MM.1S (cell line): Measurements from ENCODE around the gene RLBP1.

Experiments
- DNase-seq: peaks from one replicate; pipeline ENCODE4 v3.0.0-alpha.2; 2015
- H2AFZ ChIP-seq: fragments of 300-600 bp; sonication (generic); 2 replicates; pipeline ENCODE4 v1.6.0; 2016; ENCODE audit warnings: antibody characterized with exemption, low read length
- H3F3A ChIP-seq: fragments of 300-600 bp; sonication (generic); 2 replicates; pipeline ENCODE4 v1.6.1; 2016; ENCODE audit warnings: mild to moderate bottlenecking, antibody characterized with exemption, low read length, moderate library complexity, mixed read lengths; ENCODE audit not compliant: insufficient read depth
- H3K27ac ChIP-seq: fragments of 300-600 bp; sonication (generic); 2 replicates; pipeline ENCODE4 v1.5.1; 2016; ENCODE audit warnings: mild to moderate bottlenecking, low read length
- H3K27me3 ChIP-seq: fragments of 300-600 bp; sonication (generic); replicated peaks from 2 replicates; pipeline ENCODE4 v1.6.0; 2016; ENCODE audit warnings: low read length; ENCODE audit not compliant: insufficient read depth
- H3K36me3 ChIP-seq: fragments of 300-600 bp; sonication (generic); replicated peaks from 2 replicates; pipeline ENCODE4 v1.6.1; 2016; ENCODE audit warnings: mild to moderate bottlenecking, low read length, mixed read lengths; ENCODE audit not compliant: insufficient read depth
- H3K4me1 ChIP-seq: fragments of 300-600 bp; sonication (generic); 2 replicates; pipeline ENCODE4 v1.6.1; 2016; ENCODE audit warnings: low read length, mixed read lengths
- H3K4me2 ChIP-seq: fragments of 300-600 bp; sonication (generic); 2 replicates; pipeline ENCODE4 v1.6.0; 2016; ENCODE audit warnings: low read depth, low read length
- H3K4me3 ChIP-seq: fragments of 300-600 bp; sonication (generic); 2 replicates; pipeline ENCODE4 v1.5.1; 2016; ENCODE audit warnings: low read length, mixed read lengths
- H3K79me2 ChIP-seq: fragments of 300-600 bp; sonication (generic); 2 replicates; pipeline ENCODE4 v1.6.1; 2016; ENCODE audit warnings: mixed run types, low read length, mixed read lengths
- H3K9ac ChIP-seq: fragments of 300-600 bp; sonication (generic); 2 replicates; pipeline ENCODE4 v1.6.1; 2016; ENCODE audit warnings: low read length, mixed read lengths
- H3K9me2 ChIP-seq: fragments of 300-600 bp; sonication (generic); replicated peaks from 2 replicates; pipeline ENCODE4 v1.6.1; 2016; ENCODE audit warnings: mild to moderate bottlenecking, low read length, mixed read lengths; ENCODE audit not compliant: insufficient read depth
- H3K9me3 ChIP-seq: fragments of 300-600 bp; sonication (generic); replicated peaks from 2 replicates; pipeline ENCODE4 v1.6.1; 2016; ENCODE audit warnings: mild to moderate bottlenecking, low read length, mixed read lengths; ENCODE audit not compliant: insufficient read depth
- H4K20me1 ChIP-seq: fragments of 300-600 bp; sonication (generic); 2 replicates; pipeline ENCODE4 v1.6.1; 2016; ENCODE audit warnings: mild to moderate bottlenecking, low read length, moderate library complexity, mixed read lengths; ENCODE audit not compliant: insufficient read depth
- CTCF ChIP-seq: fragments of 300-600 bp; sonication (generic); IDR thresholded peaks from 2 replicates; pipeline ENCODE4 v1.5.1; 2016; ENCODE audit warnings: antibody characterized with exemption, low read length, mixed read lengths
- EZH2 ChIP-seq: fragments of 300-600 bp; sonication (generic); optimal IDR thresholded peaks from 2 replicates; pipeline ENCODE3; 2017; ENCODE audit warnings: low read depth, mild to moderate bottlenecking, antibody characterized with exemption, low read length, mixed read lengths
- EZH2phosphoT487 ChIP-seq: fragments of 300-600 bp; sonication (generic); IDR thresholded peaks from 2 replicates; pipeline ENCODE4 v1.6.1; 2018; ENCODE audit warnings: antibody characterized with exemption, low read length

Gene RLBP1

GRCh38 chr15:89226359-89227221 is 5.2 kb upstream of the RLBP1 start:
- no peak overlapping the region for H3K9ac ChIP-seq
- H3K27me3 ChIP-seq: no peaks in the 10 kb centered on the region
- H3K4me1 ChIP-seq: no peaks in the 10 kb centered on the region
- no peaks in the 10 kb centered on the region for H3K36me3 ChIP-seq
- H2AFZ ChIP-seq: no peak overlapping the region
- H3K9me3 ChIP-seq: no peaks in the 10 kb centered on the region
- H3F3A ChIP-seq: no peaks in the 10 kb centered on the region
- no peaks in the 10 kb centered on the region for H4K20me1 ChIP-seq
- no peaks in the 10 kb centered on the region for H3K79me2 ChIP-seq
- no peak overlapping the region for H3K4me3 ChIP-seq
- no peak overlapping the region for H3K27ac ChIP-seq
- no peaks in the 10 kb centered on the region for H3K9me2 ChIP-seq
- no peak overlapping the region for H3K4me2 ChIP-seq
- DNase-seq: no peak
- TF ChIP-seq EZH2phosphoT487: no peak
- TF ChIP-seq EZH2: no peak

GRCh38 chr15:89225588-89225987 is 4.2 kb upstream of the RLBP1 start:
- no peaks in the 10 kb centered on the region for H3K4me1 ChIP-seq
- no peaks in the 10 kb centered on the region for H4K20me1 ChIP-seq
- TF ChIP-seq EZH2: no peak
- TF ChIP-seq CTCF: no peak
- no peak for TF ChIP-seq EZH2phosphoT487
- no peaks in the 10 kb centered on the region for H3F3A ChIP-seq
- no peaks in the 10 kb centered on the region for H3K36me3 ChIP-seq
- H3K4me3 ChIP-seq: no peak overlapping the region
- H3K27me3 ChIP-seq: no peaks in the 10 kb centered on the region
- no peak overlapping the region for H3K9ac ChIP-seq
- no peaks in the 10 kb centered on the region for H3K9me3 ChIP-seq
- no peak for DNase-seq
- no peaks in the 10 kb centered on the region for H3K9me2 ChIP-seq
- H3K4me2 ChIP-seq: no peak overlapping the region
- H2AFZ ChIP-seq: no peak overlapping the region
- H3K79me2 ChIP-seq: no peaks in the 10 kb centered on the region
- H3K27ac ChIP-seq: no peak overlapping the region

GRCh38 chr15:89218531-89218930 is 2.8 kb downstream of the RLBP1 start:
- no peak for TF ChIP-seq EZH2phosphoT487
- no peak for TF ChIP-seq CTCF
- TF ChIP-seq EZH2: no peak
- no peak for DNase-seq
- Histone ChIP-seq H3K9ac (no peak overlapping the region), H3K36me3 (no peaks in the 10 kb centered on the region), H2AFZ (no peak overlapping the region), H3K27me3 (no peaks in the 10 kb centered on the region), H3K4me1 (no peaks in the 10 kb centered on the region), H3F3A (no peaks in the 10 kb centered on the region), H3K9me3 (no peaks in the 10 kb centered on the region), H3K4me2 (no peak overlapping the region), H3K4me3 (no peak overlapping the region), H4K20me1 (no peaks in the 10 kb centered on the region), H3K79me2 (no peaks in the 10 kb centered on the region), H3K27ac (no peak overlapping the region), H3K9me2 (no peaks in the 10 kb centered on the region)
